Urinary bladder (tissue), 4 donors: ENCODE results near the gene CPED1. TPM values are rescaled to one million over a fixed set of nuclear protein-coding genes. Genes with fewer than 3 reads are reported as not detected.
A peak's percentile ranks its signal among the peaks of the same experiment; 100 is the strongest.

Experiments
- DNase-seq: peaks from one replicate; pipeline ENCODE4 v3.0.0-alpha.2; 2015; ENCODE audit errors: extremely low spot score
- H3K27ac ChIP-seq: one replicate; pipeline ENCODE4 v1.5.1; 2013; ENCODE audit warnings: low read depth, mild to moderate bottlenecking, moderate library complexity
- H3K36me3 ChIP-seq: one replicate; pipeline ENCODE4 v1.6.1; 2013; ENCODE audit warnings: mild to moderate bottlenecking, moderate library complexity; ENCODE audit not compliant: insufficient read depth
- H3K4me1 ChIP-seq: one replicate; pipeline ENCODE4 v1.6.1; 2013; ENCODE audit warnings: mild to moderate bottlenecking, moderate library complexity; ENCODE audit not compliant: insufficient read depth
- H3K4me3 ChIP-seq: one replicate; pipeline ENCODE4 v1.5.1; 2013; ENCODE audit warnings: low read depth, low read length
- WGBS: extraction: QIAGEN DNeasy Blood & Tissue Kit; methylation state at CpG from one replicate; pipeline ENCODE4 v1.1.7; 2013; 5-methylcytosine and 5-hydroxymethylcytosine counted together
- polyA plus RNA-seq: library from polyadenylated mRNA; stranded (reverse); fragments of 200-250 nt; gene quantifications from one replicate; pipeline ENCODE4 v1.2.3, GENCODE V29; 2013
- total RNA-seq: library from RNA; depleted of rRNA; stranded (reverse); fragments of >200 nt; gene quantifications from one replicate; pipeline ENCODE4 v1.2.3, GENCODE V29; 2014
- donor health status: healthy with polysubstance abuse.
- donor health status: healthy.

The CPED1 gene
- total and polyA plus RNA-seq, 2 donors = 33.4 to 78.4 TPM

- WGBS = 69% methylated on average over 7 of the region's 7 CpGs
- H3K27ac ChIP-seq = no peak overlapping the region
Observed at GRCh38 chr7:121038717-121039509, 50.4 kb downstream of the CPED1 start.

GRCh38 chr7:121039510-121039822 is 51.0 kb downstream of the CPED1 start:
- 94% methylated on average over 2 of the region's 2 CpGs for WGBS
- no peak for DNase-seq
- H3K4me1 ChIP-seq = no peaks in the 10 kb centered on the region
- H3K4me3 ChIP-seq = no peak overlapping the region
- no peak overlapping the region for H3K27ac ChIP-seq
- H3K36me3 ChIP-seq = no peaks in the 10 kb centered on the region

More at GRCh38 chr7:121038717-121039509, 50.4 kb downstream of the CPED1 start:
- H3K4me1 ChIP-seq = no peaks in the 10 kb centered on the region
- DNase-seq = no peak
- H3K4me3 ChIP-seq = no peak overlapping the region
- no peaks in the 10 kb centered on the region for H3K36me3 ChIP-seq

DNA sequence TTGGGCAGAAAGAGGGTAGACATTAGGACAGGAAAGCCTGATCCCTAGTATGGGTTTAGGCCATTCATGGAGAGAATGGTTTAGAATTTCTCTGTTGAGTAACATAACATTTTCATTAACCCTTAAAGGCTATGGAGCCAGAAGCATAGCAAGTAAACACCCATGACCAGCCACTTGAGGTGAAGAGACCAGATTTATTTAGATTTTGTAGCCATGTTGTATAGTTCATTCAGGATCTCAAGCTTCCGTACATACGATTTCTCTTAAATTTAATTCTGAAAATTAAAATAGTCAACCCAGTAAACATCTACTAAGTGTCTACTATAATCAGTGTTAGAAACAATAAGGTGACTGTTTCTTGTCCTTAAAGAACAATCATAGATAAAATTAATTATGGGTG is 51.5 kb downstream of the CPED1 start:
- H3K4me1 ChIP-seq = no peaks in the 10 kb centered on the region
- 97% methylated on average over 2 of the region's 2 CpGs for WGBS
- H3K27ac ChIP-seq = no peak overlapping the region
- DNase-seq = no peak
- H3K36me3 ChIP-seq = no peaks in the 10 kb centered on the region
- H3K4me3 ChIP-seq = no peak overlapping the region

DNA sequence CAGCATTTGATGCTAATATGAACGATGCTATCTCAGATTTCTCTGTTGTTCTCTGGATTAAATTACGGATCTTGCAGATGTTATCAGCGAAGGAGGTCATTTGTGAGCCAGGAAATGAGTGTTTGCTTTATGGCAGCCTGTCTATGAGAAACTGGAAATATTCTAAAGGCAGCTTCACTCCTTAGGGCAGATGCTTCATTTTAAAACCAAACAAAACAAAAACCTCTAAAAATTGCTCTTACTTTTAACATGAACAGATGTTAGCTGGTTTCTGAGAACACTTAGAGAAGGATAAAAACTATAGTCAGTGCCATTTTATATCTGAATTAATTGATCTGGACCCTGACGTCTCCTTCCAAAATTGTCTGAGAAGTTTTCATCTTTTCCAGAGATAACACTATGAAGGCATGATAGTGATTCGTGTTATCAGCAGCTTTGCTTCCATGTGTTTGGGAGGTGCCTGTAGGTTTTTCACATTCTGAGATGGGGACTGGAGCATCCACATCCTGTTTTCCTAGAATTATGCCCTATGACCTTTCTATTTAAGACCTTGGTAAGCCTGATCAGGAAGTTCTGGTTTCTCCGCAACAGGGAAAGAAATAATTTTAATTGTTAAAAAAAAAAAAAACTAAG is 53.1 kb downstream of the CPED1 start:
- peaks cover 1% of the 10 kb centered on the region for H3K4me1 ChIP-seq
- H3K4me3 ChIP-seq = no peak overlapping the region
- peak overlapping the region; percentile 59 for H3K27ac ChIP-seq
- no peak for DNase-seq
- no peaks in the 10 kb centered on the region for H3K36me3 ChIP-seq
- WGBS = 24% methylated on average over 6 of the region's 6 CpGs

DNA sequence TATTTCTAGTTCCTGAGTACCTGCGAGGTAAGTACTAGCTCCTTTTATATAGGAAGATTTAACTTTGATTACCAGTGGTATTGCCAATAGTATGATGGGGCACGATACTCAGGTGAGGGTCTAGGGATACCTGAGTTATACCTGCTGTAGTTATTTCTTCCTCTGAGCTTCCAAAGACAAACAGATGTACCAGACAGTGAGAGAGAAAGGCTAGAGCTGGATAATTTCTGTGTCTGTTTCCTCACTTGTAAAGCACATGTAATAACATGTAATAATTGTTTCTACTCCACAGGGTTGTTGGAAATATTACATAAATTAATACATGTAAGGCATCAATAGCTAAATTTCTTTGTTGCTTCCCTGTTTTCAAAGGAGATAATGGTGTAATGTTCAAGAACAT is 53.7 kb downstream of the CPED1 start:
- Histone ChIP-seq H3K36me3 (no peaks in the 10 kb centered on the region), H3K27ac (peak overlapping the region; percentile 59), H3K4me3 (no peak overlapping the region), H3K4me1 (peaks cover 1% of the 10 kb centered on the region)
- no peak for DNase-seq
- 70% methylated on average over 2 of the region's 2 CpGs for WGBS

GRCh38 chr7:121042899-121043298 is 54.4 kb downstream of the CPED1 start:
- H3K4me3 ChIP-seq = no peak overlapping the region
- peaks cover 1% of the 10 kb centered on the region for H3K4me1 ChIP-seq
- no peak for DNase-seq
- no peak overlapping the region for H3K27ac ChIP-seq
- H3K36me3 ChIP-seq = no peaks in the 10 kb centered on the region
- 94% methylated on average over 3 of the region's 3 CpGs for WGBS

- no peak overlapping the region for H3K27ac ChIP-seq
- H3K4me3 ChIP-seq = no peak overlapping the region
- no peaks in the 10 kb centered on the region for H3K36me3 ChIP-seq
- H3K4me1 ChIP-seq = peaks cover 1% of the 10 kb centered on the region
- 74% methylated on average over 4 of the region's 4 CpGs for WGBS
- no peak for DNase-seq
Observed at GRCh38 chr7:121043314-121044234, 55.1 kb downstream of the CPED1 start.

- 86% methylated on average over 1 of the region's 1 CpG for WGBS
- peaks cover 1% of the 10 kb centered on the region for H3K4me1 ChIP-seq
- DNase-seq = no peak
- no peak overlapping the region for H3K27ac ChIP-seq
- H3K4me3 ChIP-seq = no peak overlapping the region
- H3K36me3 ChIP-seq = no peaks in the 10 kb centered on the region
Observed at GRCh38 chr7:121045090-121045489, 56.6 kb downstream of the CPED1 start.

DNA sequence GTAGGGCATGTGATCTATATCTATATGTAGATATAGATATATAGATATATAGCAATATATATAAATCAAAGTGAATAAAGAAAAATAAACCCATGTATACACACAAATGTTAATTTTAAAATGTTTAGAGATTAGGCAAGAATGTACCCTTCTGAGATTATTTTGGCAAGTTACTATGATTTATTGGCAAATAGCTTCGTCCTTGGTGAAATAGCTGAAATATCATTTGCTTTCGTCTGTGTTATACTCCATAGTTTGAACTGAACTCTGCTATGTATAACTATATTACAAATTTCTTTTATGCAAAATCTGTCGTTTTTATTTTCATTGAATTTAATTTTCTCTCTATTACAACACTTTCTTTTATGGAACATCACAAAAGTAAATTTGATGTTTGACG is 57.5 kb downstream of the CPED1 start:
- DNase-seq = no peak
- peaks cover 1% of the 10 kb centered on the region for H3K4me1 ChIP-seq
- no peak overlapping the region for H3K4me3 ChIP-seq
- 85% methylated on average over 4 of the region's 4 CpGs for WGBS
- no peaks in the 10 kb centered on the region for H3K36me3 ChIP-seq
- H3K27ac ChIP-seq = no peak overlapping the region

DNA sequence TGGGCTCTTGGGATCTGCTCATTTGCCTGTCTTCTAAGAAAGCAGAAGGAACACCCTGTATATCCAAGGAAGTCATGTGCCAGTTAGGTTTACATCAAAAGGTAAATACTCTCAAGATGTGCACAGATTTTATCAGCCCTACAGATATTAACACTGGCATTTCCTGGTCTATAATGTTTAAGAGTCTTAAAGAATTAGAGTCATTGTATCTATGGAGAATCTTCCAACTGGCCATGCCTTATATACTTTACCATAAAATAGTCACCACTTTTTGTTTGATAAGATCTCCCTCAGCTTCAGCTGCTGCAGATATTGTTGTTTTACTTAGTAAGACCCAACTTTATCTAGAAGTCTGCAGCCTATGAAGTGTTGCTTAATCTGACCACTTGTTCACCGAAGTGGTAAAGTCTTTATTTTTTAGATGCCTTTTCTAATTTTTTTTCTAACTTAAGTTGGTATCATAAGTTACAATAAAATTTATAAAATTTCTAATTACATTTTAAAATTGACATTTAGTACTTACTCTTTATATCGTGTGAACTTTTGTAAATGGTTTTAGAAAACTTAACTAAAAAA is 58.5 kb downstream of the CPED1 start:
- H3K4me3 ChIP-seq = no peak overlapping the region
- 81% methylated on average over 2 of the region's 2 CpGs for WGBS

DNA sequence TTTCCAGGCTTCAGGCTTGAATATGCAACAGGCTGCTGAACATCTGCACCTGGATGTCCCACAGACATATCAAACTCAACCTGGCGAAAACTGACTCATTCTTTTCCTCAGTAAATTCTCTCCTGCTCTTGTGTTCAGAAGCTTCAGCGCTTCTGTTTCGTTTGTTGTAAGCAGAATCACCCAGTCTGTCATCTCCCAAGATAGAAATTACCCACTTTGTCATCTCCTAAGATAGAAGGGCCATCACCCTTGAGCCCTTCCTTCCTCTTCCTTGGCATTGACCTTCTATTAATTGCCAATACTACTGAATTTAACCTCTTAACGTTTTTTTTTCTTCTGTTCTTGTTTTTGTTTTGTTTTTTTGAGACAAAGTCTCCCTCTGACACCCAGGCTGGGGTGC is 59.7 kb downstream of the CPED1 start:
- no peaks in the 10 kb centered on the region for H3K36me3 ChIP-seq
- 61% methylated on average over 4 of the region's 4 CpGs for WGBS
- H3K4me3 ChIP-seq = no peak overlapping the region
- H3K27ac ChIP-seq = no peak overlapping the region
- peaks cover 1% of the 10 kb centered on the region for H3K4me1 ChIP-seq
- no peak for DNase-seq

More for the DNA sequence above, 58.5 kb downstream of the CPED1 start:
- H3K4me1 ChIP-seq = peaks cover 1% of the 10 kb centered on the region
- H3K27ac ChIP-seq = no peak overlapping the region
- no peak for DNase-seq
- H3K36me3 ChIP-seq = no peaks in the 10 kb centered on the region

DNA sequence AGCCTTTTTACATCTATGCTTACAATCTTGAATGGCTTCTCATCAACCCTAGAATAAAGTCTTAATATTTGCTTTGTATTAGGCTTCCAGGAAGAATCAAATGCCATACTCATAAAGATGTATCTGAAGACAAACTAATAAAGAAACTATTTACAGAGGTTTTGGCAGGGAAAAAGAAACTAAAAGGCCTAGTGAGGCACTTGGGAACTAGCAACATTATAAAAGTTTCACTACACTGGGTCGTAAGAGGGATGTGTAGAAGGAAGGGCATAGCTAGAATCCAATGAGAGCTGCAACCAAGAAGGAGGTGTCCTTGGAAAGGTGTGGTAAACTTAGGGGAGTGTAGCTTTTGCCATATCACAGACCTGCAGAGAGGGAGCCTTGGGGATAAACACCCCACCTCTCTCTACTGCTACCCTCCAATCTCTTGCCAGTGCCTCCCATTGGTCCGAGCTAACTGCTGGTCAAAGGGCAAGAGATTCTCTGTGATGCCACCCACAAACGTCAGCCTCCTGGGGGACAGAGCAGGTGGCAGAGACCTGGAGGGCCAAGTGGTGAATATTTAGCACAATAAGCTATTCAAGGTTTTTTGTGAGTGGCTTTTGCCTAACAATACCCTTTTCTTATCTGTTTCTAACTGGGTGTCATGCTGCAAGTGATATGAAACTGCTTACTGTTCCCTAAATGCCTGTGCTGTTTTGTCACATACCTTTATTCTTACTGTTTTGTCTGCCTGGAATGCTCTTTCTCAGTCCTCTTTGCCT is 60.7 kb downstream of the CPED1 start:
- H3K27ac ChIP-seq = no peak overlapping the region
- 57% methylated on average over 3 of the region's 3 CpGs for WGBS
- H3K36me3 ChIP-seq = no peaks in the 10 kb centered on the region
- H3K4me1 ChIP-seq = peaks cover 1% of the 10 kb centered on the region
- no peak overlapping the region for H3K4me3 ChIP-seq
- DNase-seq = no peak

DNA sequence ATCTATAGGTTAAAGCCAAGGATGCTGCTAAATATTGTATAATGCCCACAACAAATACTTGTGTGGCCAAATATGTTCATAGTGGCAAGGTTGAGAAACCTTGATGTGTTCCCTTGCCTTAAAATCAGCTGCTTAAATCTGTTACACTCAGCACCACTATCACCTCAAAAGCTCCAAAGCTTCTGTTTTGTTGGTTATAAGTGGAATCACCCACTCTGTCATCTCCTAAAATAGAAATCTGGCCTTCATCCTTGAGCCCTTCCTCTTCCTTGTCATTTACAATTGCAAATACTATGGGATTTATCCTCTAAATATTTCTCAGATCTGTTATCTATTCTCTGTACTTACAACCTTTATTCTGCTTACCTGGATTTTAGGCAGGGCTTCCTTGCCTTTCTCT is 61.4 kb downstream of the CPED1 start:
- H3K4me3 ChIP-seq = no peak overlapping the region
- H3K4me1 ChIP-seq = peaks cover 1% of the 10 kb centered on the region
- H3K27ac ChIP-seq = no peak overlapping the region
- no peaks in the 10 kb centered on the region for H3K36me3 ChIP-seq
- DNase-seq = no peak
